KMS-11 (cell line): Measurements from ENCODE around the gene PLEKHG7.

Experiments used
- H2AFZ ChIP-seq: fragments of 200-600 bp; sonication (generic); 2 replicates; pipeline ENCODE4 v1.6.1; 2016; ENCODE audit warnings: antibody characterized with exemption, mixed run types, low read depth
- H3K27ac ChIP-seq: fragments of 200-600 bp; sonication (generic); 2 replicates; pipeline ENCODE4 v1.6.1; 2016; ENCODE audit warnings: mild to moderate bottlenecking, mixed run types
- H3K27me3 ChIP-seq: fragments of 200-600 bp; sonication (generic); 2 replicates; pipeline ENCODE4 v1.6.1; 2017; ENCODE audit warnings: mild to moderate bottlenecking, low read depth, mixed run types, moderate library complexity; ENCODE audit not compliant: insufficient read depth
- H3K36me3 ChIP-seq: fragments of 200-600 bp; sonication (generic); 2 replicates; pipeline ENCODE4 v1.6.1; 2017; ENCODE audit warnings: mild to moderate bottlenecking, mixed run types; ENCODE audit not compliant: insufficient read depth
- H3K4me1 ChIP-seq: fragments of 200-600 bp; sonication (generic); 2 replicates; pipeline ENCODE4 v1.6.1; 2016; ENCODE audit warnings: mild to moderate bottlenecking, low read depth, mixed run types; ENCODE audit not compliant: poor library complexity, severe bottlenecking
- H3K4me2 ChIP-seq: fragments of 200-600 bp; sonication (generic); 2 replicates; pipeline ENCODE4 v1.7.0; 2016; ENCODE audit warnings: mild to moderate bottlenecking, mixed run types
- H3K4me3 ChIP-seq: fragments of 200-600 bp; sonication (generic); IDR thresholded peaks from 2 replicates; pipeline ENCODE4 v1.6.1; 2017; ENCODE audit warnings: low read depth, low read length, mixed read lengths; ENCODE audit not compliant: insufficient read depth
- H3K79me2 ChIP-seq: fragments of 200-600 bp; sonication (generic); 2 replicates; pipeline ENCODE4 v1.6.1; 2016; ENCODE audit warnings: low read depth, mixed run types; ENCODE audit not compliant: insufficient read depth
- H3K9ac ChIP-seq: fragments of 200-600 bp; sonication (generic); 2 replicates; pipeline ENCODE4 v1.6.1; 2016; ENCODE audit warnings: mild to moderate bottlenecking, mixed run types
- H4K20me1 ChIP-seq: fragments of 200-600 bp; sonication (generic); 2 replicates; pipeline ENCODE4 v1.6.1; 2016; ENCODE audit warnings: mild to moderate bottlenecking, mixed run types; ENCODE audit not compliant: insufficient read depth
- TF ChIP-seq, protein P1 (sequence below): fragments of 200-600 bp; sonication (generic); conservative IDR thresholded peaks from 2 replicates; pipeline ENCODE4 v1.6.1; 2017; ENCODE audit warnings: low read depth, mild to moderate bottlenecking, antibody characterized with exemption, low read length, moderate library complexity, mixed read lengths

PLEKHG7 gene

DNA sequence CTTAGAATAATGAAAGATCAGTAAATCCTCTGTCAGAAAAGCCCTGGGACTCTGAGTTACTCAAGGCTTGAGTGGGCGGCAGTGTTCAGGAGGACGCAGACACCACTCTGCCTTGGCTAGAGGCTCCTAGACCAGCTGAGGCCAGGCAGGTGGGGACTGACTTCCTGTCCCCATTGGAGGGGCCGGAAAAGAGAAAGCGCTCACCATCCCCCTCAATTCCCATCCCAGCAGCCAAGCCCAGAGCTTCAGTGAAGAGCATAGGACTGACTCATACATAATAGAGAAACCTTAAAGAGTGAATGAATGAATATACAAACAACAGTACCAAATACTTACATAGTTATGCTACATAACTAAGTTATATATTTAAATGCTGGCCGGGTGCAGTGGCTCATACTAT lies 62.0 kb downstream of the PLEKHG7 start:
- no peak overlapping the region for H3K27ac ChIP-seq
- TF ChIP-seq, protein P1, sequence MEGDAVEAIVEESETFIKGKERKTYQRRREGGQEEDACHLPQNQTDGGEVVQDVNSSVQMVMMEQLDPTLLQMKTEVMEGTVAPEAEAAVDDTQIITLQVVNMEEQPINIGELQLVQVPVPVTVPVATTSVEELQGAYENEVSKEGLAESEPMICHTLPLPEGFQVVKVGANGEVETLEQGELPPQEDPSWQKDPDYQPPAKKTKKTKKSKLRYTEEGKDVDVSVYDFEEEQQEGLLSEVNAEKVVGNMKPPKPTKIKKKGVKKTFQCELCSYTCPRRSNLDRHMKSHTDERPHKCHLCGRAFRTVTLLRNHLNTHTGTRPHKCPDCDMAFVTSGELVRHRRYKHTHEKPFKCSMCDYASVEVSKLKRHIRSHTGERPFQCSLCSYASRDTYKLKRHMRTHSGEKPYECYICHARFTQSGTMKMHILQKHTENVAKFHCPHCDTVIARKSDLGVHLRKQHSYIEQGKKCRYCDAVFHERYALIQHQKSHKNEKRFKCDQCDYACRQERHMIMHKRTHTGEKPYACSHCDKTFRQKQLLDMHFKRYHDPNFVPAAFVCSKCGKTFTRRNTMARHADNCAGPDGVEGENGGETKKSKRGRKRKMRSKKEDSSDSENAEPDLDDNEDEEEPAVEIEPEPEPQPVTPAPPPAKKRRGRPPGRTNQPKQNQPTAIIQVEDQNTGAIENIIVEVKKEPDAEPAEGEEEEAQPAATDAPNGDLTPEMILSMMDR = no peak
- H3K36me3 ChIP-seq = no peaks in the 10 kb centered on the region
- H4K20me1 ChIP-seq = no peaks in the 10 kb centered on the region
- H3K27me3 ChIP-seq = no peaks in the 10 kb centered on the region
- no peak overlapping the region for H3K4me3 ChIP-seq
- no peak overlapping the region for H3K9ac ChIP-seq
- H3K79me2 ChIP-seq = no peaks in the 10 kb centered on the region
- H3K4me2 ChIP-seq = no peak overlapping the region
- H3K4me1 ChIP-seq = peaks cover 33% of the 10 kb centered on the region
- no peak overlapping the region for H2AFZ ChIP-seq

DNA sequence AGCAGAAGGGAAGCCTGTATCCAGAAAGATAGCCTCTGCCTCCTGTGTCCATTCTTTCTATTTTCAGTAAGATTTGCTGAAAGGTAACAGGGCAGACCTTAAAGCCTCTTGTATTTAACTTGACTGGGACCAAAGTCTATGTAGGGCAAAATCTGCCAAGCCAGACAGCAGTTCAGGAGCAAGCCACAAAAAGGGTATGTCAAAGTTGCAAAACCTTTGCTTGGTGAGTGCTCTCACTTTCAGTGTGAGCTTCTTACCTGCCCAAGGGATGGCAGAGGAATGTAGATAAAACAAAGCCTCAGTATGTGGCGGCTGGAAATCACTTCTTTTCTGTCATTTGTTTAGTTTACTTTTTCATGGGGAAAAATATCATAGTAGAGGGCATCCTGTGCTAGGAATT lies 63.1 kb downstream of the PLEKHG7 start:
- H3K4me2 ChIP-seq = peak overlapping the region; percentile 28; the same call in 1 of the 2 replicates

DNA sequence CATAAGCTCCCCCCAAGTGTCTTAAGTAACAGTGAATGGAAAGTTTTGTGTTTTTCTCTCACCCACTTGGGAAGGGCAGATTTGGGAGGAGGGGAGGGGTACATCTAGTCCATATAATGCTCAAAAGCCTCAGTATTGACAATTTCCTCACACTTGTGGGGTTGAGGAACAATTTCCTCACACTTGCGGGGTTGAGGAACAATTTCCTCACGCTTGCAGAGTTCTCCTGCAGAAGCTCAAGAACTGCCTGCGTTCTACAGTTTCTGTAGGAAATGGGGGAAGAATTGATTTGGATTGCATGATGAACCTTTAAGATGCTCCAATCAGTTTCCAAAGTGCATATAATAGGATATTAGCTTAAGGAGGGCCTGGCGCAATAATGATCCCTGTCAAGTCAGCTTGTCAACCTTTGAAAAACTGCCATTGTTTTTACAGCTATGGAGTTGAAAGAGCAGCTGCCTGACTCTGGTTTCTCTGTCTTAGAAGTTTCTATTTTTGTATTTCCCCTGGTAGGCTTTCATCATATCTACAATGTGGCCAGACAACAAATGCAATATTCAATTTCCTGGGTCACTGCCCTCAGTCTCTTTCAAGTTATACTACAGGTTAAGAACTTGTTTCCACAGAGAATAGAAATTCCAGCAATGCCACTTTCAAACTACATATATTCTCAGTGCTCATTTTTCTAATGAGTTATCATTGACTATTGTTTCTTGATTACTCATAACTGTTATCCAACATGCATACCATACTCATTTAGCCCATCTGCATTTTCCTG lies 66.5 kb downstream of the PLEKHG7 start:
- H3K4me3 ChIP-seq = no peak overlapping the region
- H3K79me2 ChIP-seq = no peaks in the 10 kb centered on the region
- H3K4me1 ChIP-seq = peaks cover 53% of the 10 kb centered on the region
- H3K36me3 ChIP-seq = no peaks in the 10 kb centered on the region
- TF ChIP-seq, protein P1 = no peak
- H2AFZ ChIP-seq = peak overlapping the region; percentile 36; the same call in 1 of the 2 replicates
- H3K9ac ChIP-seq = no peak overlapping the region
- H4K20me1 ChIP-seq = no peaks in the 10 kb centered on the region
- H3K27me3 ChIP-seq = no peaks in the 10 kb centered on the region
- H3K27ac ChIP-seq = peak overlapping the region; percentile 55
- H3K4me2 ChIP-seq = peak overlapping the region; percentile 57

More for the DNA sequence above, 63.1 kb downstream of the PLEKHG7 start:
- peaks cover 43% of the 10 kb centered on the region for H3K4me1 ChIP-seq
- H4K20me1 ChIP-seq = no peaks in the 10 kb centered on the region
- H3K27ac ChIP-seq = peak overlapping the region; percentile 26; the same call in 1 of the 2 replicates
- no peak overlapping the region for H2AFZ ChIP-seq
- TF ChIP-seq, protein P1 = no peak
- H3K4me3 ChIP-seq = no peak overlapping the region
- no peaks in the 10 kb centered on the region for H3K36me3 ChIP-seq
- H3K79me2 ChIP-seq = no peaks in the 10 kb centered on the region
- H3K27me3 ChIP-seq = no peaks in the 10 kb centered on the region
- H3K9ac ChIP-seq = no peak overlapping the region

DNA sequence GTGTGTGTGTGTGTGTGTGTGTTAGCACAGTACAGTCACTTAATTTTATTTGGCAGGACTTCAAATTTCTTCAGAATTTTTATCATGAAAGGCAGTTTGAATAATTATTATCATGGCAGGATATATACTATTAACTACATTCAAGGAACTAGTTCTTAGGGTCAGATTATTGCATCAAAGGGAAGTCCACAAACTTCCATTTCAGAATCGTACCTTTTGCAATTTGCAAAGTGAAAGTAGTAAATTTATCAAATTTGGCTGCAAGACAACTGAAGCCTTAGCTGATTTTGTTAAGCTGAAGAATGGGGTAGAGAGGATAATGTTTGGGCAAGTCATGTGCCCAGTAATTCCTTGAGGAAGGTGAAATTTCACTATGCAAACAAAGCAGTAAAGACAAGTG lies 68.2 kb downstream of the PLEKHG7 start:
- no peaks in the 10 kb centered on the region for H3K27me3 ChIP-seq
- no peak overlapping the region for H3K27ac ChIP-seq
- H2AFZ ChIP-seq = no peak overlapping the region
- H3K36me3 ChIP-seq = no peaks in the 10 kb centered on the region
- H3K4me2 ChIP-seq = 0 out of 2 replicates have a peak overlapping the region, but pooled peaks have one; percentile 39
- TF ChIP-seq, protein P1 = no peak
- no peak overlapping the region for H3K9ac ChIP-seq
- no peaks in the 10 kb centered on the region for H3K79me2 ChIP-seq
- H4K20me1 ChIP-seq = no peaks in the 10 kb centered on the region
- H3K4me3 ChIP-seq = no peak overlapping the region
- peaks cover 47% of the 10 kb centered on the region for H3K4me1 ChIP-seq
